Osteoblast (primary cell): Measurements from ENCODE around the gene C1orf210. TPM values are rescaled to one million over a fixed set of nuclear protein-coding genes. Genes with fewer than 3 reads are reported as not detected.

Experiments used
- DNase-seq: peaks from one replicate; pipeline ENCODE4 v3.0.0; 2011; ENCODE audit warnings: low spot score, mixed read lengths; ENCODE audit not compliant: insufficient read length; ENCODE audit errors: missing footprints
- H2AFZ ChIP-seq: 2 replicates; pipeline ENCODE4 v1.6.0; 2011; ENCODE audit warnings: mild to moderate bottlenecking, low read length
- H3K27ac ChIP-seq: 2 replicates; pipeline ENCODE4 v1.5.1; 2011; ENCODE audit warnings: mild to moderate bottlenecking, low read depth, low read length, moderate library complexity
- H3K27me3 ChIP-seq: 2 replicates; pipeline ENCODE4 v1.6.0; 2012; ENCODE audit warnings: mild to moderate bottlenecking, control low read depth, inconsistent platforms, low read length, moderate library complexity; ENCODE audit not compliant: insufficient read depth
- H3K36me3 ChIP-seq: 2 replicates; pipeline ENCODE4 v1.5.1; 2011; ENCODE audit warnings: mild to moderate bottlenecking, low read length, control low read depth, moderate library complexity; ENCODE audit not compliant: insufficient read depth
- H3K4me1 ChIP-seq: 2 replicates; pipeline ENCODE4 v1.5.1; 2011; ENCODE audit warnings: mild to moderate bottlenecking, low read length, control low read depth, moderate library complexity; ENCODE audit not compliant: insufficient read depth
- H3K4me2 ChIP-seq: 2 replicates; pipeline ENCODE4 v1.6.0; 2011; ENCODE audit warnings: mild to moderate bottlenecking, low read length; ENCODE audit not compliant: insufficient read depth
- H3K4me3 ChIP-seq: fragments of 200-600 bp; sonication (generic); 3 replicates; pipeline ENCODE4 v1.5.1; 2012; ENCODE audit warnings: mild to moderate bottlenecking, low read length, inconsistent platforms; ENCODE audit not compliant: insufficient read depth
- H3K79me2 ChIP-seq: 2 replicates; pipeline ENCODE4 v1.6.0; 2012; ENCODE audit warnings: mild to moderate bottlenecking, low read length, control low read depth, inconsistent platforms; ENCODE audit not compliant: insufficient read depth
- H3K9me3 ChIP-seq: 2 replicates; pipeline ENCODE4 v1.5.1; 2011; ENCODE audit warnings: low read depth, low read length, control low read depth
- H4K20me1 ChIP-seq: 2 replicates; pipeline ENCODE4 v1.6.0; 2012; ENCODE audit warnings: mild to moderate bottlenecking, low read length, control low read depth; ENCODE audit not compliant: insufficient read depth
- CTCF ChIP-seq: IDR thresholded peaks from 2 replicates; pipeline ENCODE4 v1.5.1; 2011; ENCODE audit warnings: mild to moderate bottlenecking, low read depth, low read length, moderate library complexity; ENCODE audit errors: extremely low read depth
- total RNA-seq: library from RNA; depleted of rRNA; stranded (reverse); fragments of >200 nt; gene quantifications from 2 replicates; pipeline ENCODE4 v1.2.3, GENCODE V29; 2012

Gene C1orf210
- total RNA-seq, 1 donor: not detected

GRCh38 chr1:43271186-43272118, 13.9 kb downstream of the C1orf210 start:
- Histone ChIP-seq H3K27me3 (peaks cover 11% of the 10 kb centered on the region), H3K4me2 (no peak overlapping the region), H3K79me2 (no peaks in the 10 kb centered on the region), H3K9me3 (no peaks in the 10 kb centered on the region), H3K27ac (no peak overlapping the region), H3K4me3 (no peak overlapping the region), H4K20me1 (no peaks in the 10 kb centered on the region), H3K4me1 (no peaks in the 10 kb centered on the region), H2AFZ (no peak overlapping the region), H3K36me3 (no peaks in the 10 kb centered on the region)
- DNase-seq: no peak
- no peak for TF ChIP-seq CTCF

GRCh38 chr1:43270421-43271095, 14.8 kb downstream of the C1orf210 start:
- DNase-seq: no peak
- no peak overlapping the region for H3K27ac ChIP-seq

GRCh38 chr1:43269627-43270375, 15.6 kb downstream of the C1orf210 start, which contains the start of gene TMEM125:
Gene TMEM125 (plus strand): TSS chr1:43269983. CDS start chr1:43272723, 2,740 bp downstream.
- H3K27ac ChIP-seq: no peak within 1 kb of the TSS
- no peaks in the 10 kb centered on the region for H4K20me1 ChIP-seq
- H3K9me3 ChIP-seq: no peaks in the 10 kb centered on the region
- no peak for DNase-seq
- no peaks in the 10 kb centered on the region for H3K4me1 ChIP-seq
- peaks cover 11% of the 10 kb centered on the region for H3K27me3 ChIP-seq
- no peaks in the 10 kb centered on the region for H3K36me3 ChIP-seq
- no peak for TF ChIP-seq CTCF
- H3K4me3 ChIP-seq: no peak within 1 kb of the TSS
- no peak within 1 kb of the TSS for H3K4me2 ChIP-seq
- no peak within 1 kb of the TSS for H2AFZ ChIP-seq
- no peaks in the 10 kb centered on the region for H3K79me2 ChIP-seq

More at GRCh38 chr1:43270421-43271095, 14.8 kb downstream of the C1orf210 start:
- no peaks in the 10 kb centered on the region for H3K9me3 ChIP-seq
- H4K20me1 ChIP-seq: no peaks in the 10 kb centered on the region
- TF ChIP-seq CTCF: no peak
- no peak overlapping the region for H3K4me2 ChIP-seq
- H3K27me3 ChIP-seq: peaks cover 11% of the 10 kb centered on the region
- H2AFZ ChIP-seq: no peak overlapping the region
- H3K4me1 ChIP-seq: no peaks in the 10 kb centered on the region
- no peak overlapping the region for H3K4me3 ChIP-seq
- H3K36me3 ChIP-seq: no peaks in the 10 kb centered on the region
- no peaks in the 10 kb centered on the region for H3K79me2 ChIP-seq
